HCT116 (cell line): Measurements from ENCODE around the gene PIEZO2. TPM values are rescaled to one million over a fixed set of nuclear protein-coding genes. Genes with fewer than 3 reads are reported as not detected.
"Not testable (repeated sequence)": the region's sequence is repeated elsewhere in the genome, so short reads cannot be mapped to it uniquely, and the experiment has no call there.

Experiments
- ATAC-seq: fragments of 200-7000 bp; cut with Tn5 transposase; 2 replicates; pipeline ENCODE4 v1.9.1; 2020; ENCODE audit warnings: mild to moderate bottlenecking, moderate library complexity
- BruUV-seq: library from RNA; stranded (reverse); fragments of 400-500 nt; replicated peaks from 2 replicates; lab custom pipeline; 2021; lab: Mats Ljungman, UMichigan
- CTCF ChIA-PET: fragments of 300-600 bp; sonication (Branson Sonifier 250); formaldehyde crosslinking; loops from one replicate; lab custom pipeline; 2021; ENCODE audit warnings: antibody characterized with exemption; lab: Charles Lee
- POLR2A ChIA-PET: fragments of 300-600, 350-600 bp; sonication (Branson Sonifier 250); formaldehyde crosslinking; loops from one replicate; lab custom pipeline; 2021; ENCODE audit warnings: antibody characterized with exemption; lab: Charles Lee
- RAD21 ChIA-PET, 2 experiments: fragments of 300-600 bp; sonication (Branson Sonifier 250); formaldehyde crosslinking; loops; one replicate each; lab custom pipeline; 2023; ENCODE audit warnings: low total read pairs in 2 of 2; ENCODE audit not compliant: uncharacterized antibody in 2 of 2, unreplicated experiment in 2 of 2, low non-redundant PET in 1 of 2; lab: Charles Lee
- DNase-seq: peaks from one replicate; pipeline ENCODE4 v3.0.0-alpha.2; 2010; ENCODE audit warnings: low read depth, low spot score
- H2AFZ ChIP-seq: fragments of 200-600 bp; shearing (Covaris generic), sonication (generic); 2 replicates; pipeline ENCODE4 v1.6.1; 2017; ENCODE audit warnings: low read depth, mixed run types, mixed read lengths, antibody characterized with exemption, low read length; ENCODE audit not compliant: poor library complexity, severe bottlenecking
- H3K27ac ChIP-seq: 2 replicates; pipeline ENCODE4 v1.5.1; 2012; ENCODE audit warnings: low read depth, low read length
- H3K27me3 ChIP-seq: fragments of 200-600 bp; sonication (generic); 2 replicates; pipeline ENCODE4 v1.6.1; 2016; ENCODE audit warnings: mixed run types, low read length, mixed read lengths; ENCODE audit not compliant: insufficient read depth
- H3K36me3 ChIP-seq, 2 experiments: fragments of 200-500 bp in 1 of 2; fragments of 200-600 bp in 1 of 2; sonication (Bioruptor generic) in 1 of 2; sonication (generic) in 1 of 2; 2 replicates each; pipeline versions ENCODE4 v1.5.1 to v1.6.1; 2014 to 2016; ENCODE audit warnings: low read length in 2 of 2, inconsistent platforms in 1 of 2, mixed read lengths in 1 of 2, mixed run types in 1 of 2; ENCODE audit not compliant: insufficient read depth in 2 of 2, control insufficient read depth in 1 of 2
- H3K4me1 ChIP-seq, 2 experiments: fragments of 200-600 bp in 1 of 2; sonication (generic) in 1 of 2; 2 replicates each; pipeline versions ENCODE4 v1.5.1 to v1.6.1; 2012 to 2017; ENCODE audit warnings: low read length in 2 of 2, inconsistent platforms in 1 of 2, mild to moderate bottlenecking in 1 of 2, mixed read lengths in 1 of 2, mixed run types in 1 of 2, moderate library complexity in 1 of 2; ENCODE audit not compliant: insufficient read depth in 2 of 2, control insufficient read depth in 1 of 2
- H3K4me2 ChIP-seq: fragments of 200-600 bp; sonication (generic); 2 replicates; pipeline ENCODE4 v1.6.1; 2017; ENCODE audit warnings: mixed run types, low read length, mixed read lengths
- H3K4me3 ChIP-seq, 2 experiments: fragments of 200-600 bp in 1 of 2; sonication (generic) in 1 of 2; replicated peaks in 1 of 2; 2 replicates each; pipeline ENCODE4 v1.5.1; 2011 to 2016; ENCODE audit warnings: low read length in 2 of 2, control low read depth in 1 of 2, low read depth in 1 of 2, mild to moderate bottlenecking in 1 of 2, mixed read lengths in 1 of 2, mixed run types in 1 of 2
- H3K79me2 ChIP-seq: fragments of 200-600 bp; sonication (generic); 2 replicates; pipeline ENCODE4 v1.6.1; 2017; ENCODE audit warnings: mild to moderate bottlenecking, mixed run types, low read length, moderate library complexity, mixed read lengths; ENCODE audit not compliant: insufficient read depth
- H3K9ac ChIP-seq: fragments of 200-600 bp; sonication (generic); 2 replicates; pipeline ENCODE4 v1.6.1; 2016; ENCODE audit warnings: low read length, mixed read lengths
- H3K9me2 ChIP-seq: fragments of 200-600 bp; sonication (generic), shearing (Covaris generic); 2 replicates; pipeline ENCODE4 v1.6.1; 2017; ENCODE audit warnings: mixed run types, mild to moderate bottlenecking, moderate library complexity; ENCODE audit not compliant: insufficient read depth
- H3K9me3 ChIP-seq, 2 experiments: fragments of 200-500 bp in 1 of 2; fragments of 200-600 bp in 1 of 2; sonication (Bioruptor generic) in 1 of 2; sonication (generic) in 1 of 2; 2 replicates each; pipeline ENCODE4 v1.6.1; 2014 to 2017; ENCODE audit warnings: low read length in 2 of 2, mixed read lengths in 2 of 2, inconsistent platforms in 1 of 2, low read depth in 1 of 2, mild to moderate bottlenecking in 1 of 2, mixed run types in 1 of 2, moderate library complexity in 1 of 2; ENCODE audit not compliant: control insufficient read depth in 1 of 2, insufficient read depth in 1 of 2
- H4K20me1 ChIP-seq: fragments of 200-600 bp; sonication (generic), shearing (Covaris generic); 2 replicates; pipeline ENCODE4 v1.6.1; 2017; ENCODE audit warnings: mixed run types, mild to moderate bottlenecking, moderate library complexity; ENCODE audit not compliant: insufficient read depth
- EGR1 ChIP-seq: IDR thresholded peaks from 2 replicates; pipeline ENCODE4 v1.6.1; 2012; ENCODE audit warnings: low read depth
- EZH2 ChIP-seq: fragments of 200-600 bp; sonication (generic); IDR thresholded peaks from 2 replicates; pipeline ENCODE4 v1.6.1; 2017; ENCODE audit warnings: antibody characterized with exemption, mixed run types
- FOSL1 ChIP-seq: IDR thresholded peaks from 2 replicates; pipeline ENCODE4 v1.6.1; 2012; ENCODE audit warnings: low read depth
- POLR2AphosphoS5 ChIP-seq: IDR thresholded peaks from 2 replicates; pipeline ENCODE4 v1.6.1; 2011; ENCODE audit warnings: mild to moderate bottlenecking, low read depth, low read length, moderate library complexity
- RAD21 ChIP-seq: IDR thresholded peaks from 2 replicates; pipeline ENCODE4 v1.6.1; 2012; ENCODE audit warnings: low read depth, mild to moderate bottlenecking
- REST ChIP-seq: IDR thresholded peaks from 2 replicates; pipeline ENCODE4 v1.6.1; 2012; ENCODE audit warnings: low read depth
- SIN3A ChIP-seq: IDR thresholded peaks from 2 replicates; pipeline ENCODE4 v1.6.1; 2012; ENCODE audit warnings: low read depth
- SP1 ChIP-seq: IDR thresholded peaks from 2 replicates; pipeline ENCODE4 v1.6.1; 2012; ENCODE audit warnings: low read depth
- SRF ChIP-seq: IDR thresholded peaks from 2 replicates; pipeline ENCODE4 v1.6.1; 2012; ENCODE audit warnings: low read depth
- TCF7L2 ChIP-seq: IDR thresholded peaks from 2 replicates; pipeline ENCODE4 v1.7.0; 2011; ENCODE audit warnings: borderline replicate concordance, inconsistent platforms; ENCODE audit not compliant: insufficient read depth, insufficient read length; ENCODE audit errors: extremely low read depth
- intact Hi-C: fragments of 100-400 bp; cut with micrococcal nuclease; formaldehyde crosslinking; loops from 2 replicates; pipeline ENCODE4 v1.10.0; 2022
- total RNA-seq: library from RNA; stranded (reverse); gene quantifications from one replicate; pipeline ENCODE4 v1.2.1, GENCODE V29; 2021; ENCODE audit not compliant: unreplicated experiment
- TF ChIP-seq, protein P1 (sequence below): IDR thresholded peaks from 2 replicates; pipeline ENCODE4 v1.6.1; 2012
- TF ChIP-seq, protein P2 (sequence below), 3 experiments: fragments of 200-600 bp in 1 of 3; sonication (generic) in 1 of 3; IDR thresholded peaks in 2 of 3; conservative IDR thresholded peaks in 1 of 3; 2 replicates each; pipeline ENCODE4 v1.5.1; 2012 to 2017; ENCODE audit warnings: low read depth in 2 of 3, low read length in 2 of 3, antibody characterized with exemption in 1 of 3, borderline replicate concordance in 1 of 3, control low read depth in 1 of 3, mild to moderate bottlenecking in 1 of 3, mixed read lengths in 1 of 3, mixed run types in 1 of 3, moderate library complexity in 1 of 3; ENCODE audit not compliant: insufficient read depth in 1 of 3

PIEZO2 gene
- total RNA-seq, 1 experiment from 2014 or later, result 0.34 TPM

DNA sequence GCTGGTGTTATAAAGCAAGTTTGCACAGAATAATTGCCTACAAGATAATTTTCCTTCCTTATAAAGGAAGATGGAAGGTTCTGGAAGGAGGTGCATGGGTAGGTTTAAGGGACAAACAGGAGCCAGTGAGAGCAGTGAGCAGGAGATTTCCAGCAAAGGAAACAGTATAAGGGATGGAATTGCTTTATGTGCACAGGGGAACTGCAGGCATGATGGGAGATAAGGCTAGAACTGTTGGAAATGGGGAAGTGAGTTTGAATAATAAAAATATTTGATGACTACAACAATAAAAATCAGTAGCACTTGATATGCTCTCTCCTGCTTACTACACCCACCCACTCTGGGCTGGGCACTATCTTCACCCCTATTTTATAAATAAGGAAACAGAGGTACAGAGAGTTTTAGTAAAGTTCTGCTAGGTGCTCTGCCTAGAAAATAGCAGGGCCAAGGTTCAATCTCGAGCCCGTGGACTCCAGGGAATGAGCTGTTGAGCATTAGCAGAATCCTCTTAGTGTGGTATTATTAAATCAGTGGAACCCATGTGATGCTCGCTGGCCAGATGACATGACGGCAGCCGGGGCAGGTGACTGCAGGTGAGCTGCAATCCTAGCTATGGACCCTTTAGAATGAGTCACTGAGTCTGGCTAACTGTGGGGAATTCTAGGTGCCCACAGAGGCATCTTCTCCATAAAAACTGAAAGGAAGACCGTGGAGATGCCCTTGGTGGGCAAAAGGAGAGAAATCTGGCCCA lies 302.5 kb downstream of the PIEZO2 start:
- no peak for ATAC-seq
- no peaks in the 10 kb centered on the region for H3K36me3 ChIP-seq
- ChIA-PET RAD21 (no interaction called here), POLR2A (no interaction called here), CTCF (no interaction called here)
- no peaks in the 10 kb centered on the region for H3K9me2 ChIP-seq
- no peaks in the 10 kb centered on the region for H3K79me2 ChIP-seq
- no peak overlapping the region for H3K4me3 ChIP-seq
- no peak overlapping the region for H2AFZ ChIP-seq
- no peak overlapping the region for H3K9ac ChIP-seq
- H3K4me2 ChIP-seq, result no peak overlapping the region
- DNase-seq, result no peak
- no peak overlapping the region for H3K27ac ChIP-seq
- intact Hi-C loops, result no loop called here
- no peaks in the 10 kb centered on the region for H3K9me3 ChIP-seq
- no TSS peak for BruUV-seq
- H3K4me1 ChIP-seq, result no peaks in the 10 kb centered on the region
- peaks cover 20% of the 10 kb centered on the region; the same call in 1 of the 2 replicates for H3K27me3 ChIP-seq
- TF ChIP-seq POLR2AphosphoS5 (no peak), FOSL1 (no peak), EGR1 (no peak), EZH2 (no peak), RAD21 (no peak), SIN3A (no peak), SRF (no peak), SP1 (no peak), REST (no peak), TCF7L2 (no peak)
- TF ChIP-seq, protein P1, sequence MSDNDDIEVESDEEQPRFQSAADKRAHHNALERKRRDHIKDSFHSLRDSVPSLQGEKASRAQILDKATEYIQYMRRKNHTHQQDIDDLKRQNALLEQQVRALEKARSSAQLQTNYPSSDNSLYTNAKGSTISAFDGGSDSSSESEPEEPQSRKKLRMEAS, result no peak
- TF ChIP-seq, protein P2, sequence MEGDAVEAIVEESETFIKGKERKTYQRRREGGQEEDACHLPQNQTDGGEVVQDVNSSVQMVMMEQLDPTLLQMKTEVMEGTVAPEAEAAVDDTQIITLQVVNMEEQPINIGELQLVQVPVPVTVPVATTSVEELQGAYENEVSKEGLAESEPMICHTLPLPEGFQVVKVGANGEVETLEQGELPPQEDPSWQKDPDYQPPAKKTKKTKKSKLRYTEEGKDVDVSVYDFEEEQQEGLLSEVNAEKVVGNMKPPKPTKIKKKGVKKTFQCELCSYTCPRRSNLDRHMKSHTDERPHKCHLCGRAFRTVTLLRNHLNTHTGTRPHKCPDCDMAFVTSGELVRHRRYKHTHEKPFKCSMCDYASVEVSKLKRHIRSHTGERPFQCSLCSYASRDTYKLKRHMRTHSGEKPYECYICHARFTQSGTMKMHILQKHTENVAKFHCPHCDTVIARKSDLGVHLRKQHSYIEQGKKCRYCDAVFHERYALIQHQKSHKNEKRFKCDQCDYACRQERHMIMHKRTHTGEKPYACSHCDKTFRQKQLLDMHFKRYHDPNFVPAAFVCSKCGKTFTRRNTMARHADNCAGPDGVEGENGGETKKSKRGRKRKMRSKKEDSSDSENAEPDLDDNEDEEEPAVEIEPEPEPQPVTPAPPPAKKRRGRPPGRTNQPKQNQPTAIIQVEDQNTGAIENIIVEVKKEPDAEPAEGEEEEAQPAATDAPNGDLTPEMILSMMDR (IDR thresholded peaks at IDR 0.05 in 2 of 3, conservative IDR thresholded peaks at IDR 0.05 in 1 of 3; ENCODE audit: borderline replicate concordance in 1 of 3, insufficient read depth in 1 of 3, low read depth in 2 of 3, low read length in 2 of 3), result no peak
- no peaks in the 10 kb centered on the region for H4K20me1 ChIP-seq

DNA sequence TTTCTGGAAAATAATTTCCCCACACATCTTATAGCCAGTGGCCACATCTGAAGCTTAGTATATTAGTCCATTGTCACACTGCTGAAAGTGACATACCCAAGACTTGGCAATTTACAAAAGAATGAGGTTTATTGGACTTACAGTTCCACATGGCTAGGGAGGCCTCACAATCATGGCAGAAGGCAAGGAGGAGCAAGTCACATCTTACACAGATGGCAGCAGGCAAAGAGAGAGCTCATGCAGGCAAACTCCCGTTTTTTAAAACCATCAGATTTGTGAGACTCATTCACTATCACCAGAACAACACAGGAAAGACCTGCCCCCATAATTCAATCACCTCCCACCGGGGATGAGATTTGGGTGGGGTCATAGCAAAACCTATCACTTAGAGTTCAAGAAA lies 303.3 kb downstream of the PIEZO2 start:
- H4K20me1 ChIP-seq, H3K4me1 ChIP-seq, BruUV-seq, DNase-seq, H3K4me3 ChIP-seq, ATAC-seq, H3K9me3 ChIP-seq, H3K79me2 ChIP-seq, H3K9me2 ChIP-seq, H3K27ac ChIP-seq, H2AFZ ChIP-seq, H3K4me2 ChIP-seq, H3K36me3 ChIP-seq, RAD21 ChIA-PET, CTCF ChIA-PET, H3K9ac ChIP-seq, POLR2A ChIA-PET, intact Hi-C loops: not testable (repeated sequence)
- H3K27me3 ChIP-seq, result peaks cover 20% of the 10 kb centered on the region; the same call in 1 of the 2 replicates
